NCI-H2227 (cell line): Measurements from ENCODE around the gene GMCL1.

Experiments used
- DNase-seq: peaks from one replicate; lab custom pipeline; 2025; ENCODE audit not compliant: unreplicated experiment; lab: John Stamatoyannopoulos, UW

Gene GMCL1

DNA sequence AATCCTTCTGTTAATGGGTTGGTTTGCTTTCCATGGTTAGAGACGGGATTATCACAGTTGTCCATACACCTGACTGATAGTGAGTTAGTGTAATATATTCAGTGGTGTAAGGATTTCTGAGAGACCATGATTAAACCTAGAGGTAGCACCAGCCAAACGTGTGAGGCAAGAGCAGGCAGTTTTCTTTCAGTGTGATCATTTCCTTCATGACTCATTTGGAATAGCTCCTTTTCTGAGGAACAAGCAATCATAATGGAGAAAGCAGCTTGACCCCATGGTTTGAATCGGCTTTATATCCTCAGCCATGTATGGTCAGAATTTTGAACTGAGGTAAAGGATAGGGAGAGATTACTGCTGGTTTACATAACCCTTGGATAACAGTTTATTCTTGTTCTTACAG lies 88.4 kb downstream of the GMCL1 start:
- no peak for DNase-seq

DNA sequence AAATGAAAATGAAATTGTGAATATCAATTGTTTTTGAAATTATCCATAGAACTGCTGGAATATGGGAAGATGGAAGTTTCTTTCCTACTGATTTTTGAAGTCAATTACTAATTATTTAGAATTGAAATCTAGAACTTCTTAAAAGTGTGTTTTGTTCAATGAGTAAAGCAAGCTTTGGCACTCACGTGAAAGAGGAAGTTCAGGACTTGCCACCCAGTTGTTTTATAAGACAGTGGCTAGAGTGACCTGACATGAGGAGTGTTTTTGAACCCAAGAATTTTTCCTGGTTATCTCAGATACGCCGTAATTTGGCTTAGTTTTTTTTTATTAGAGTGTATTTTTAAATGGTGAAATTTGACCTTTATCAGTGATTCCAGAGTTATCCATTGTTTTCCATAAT lies 88.9 kb downstream of the GMCL1 start:
- no peak for DNase-seq

DNA sequence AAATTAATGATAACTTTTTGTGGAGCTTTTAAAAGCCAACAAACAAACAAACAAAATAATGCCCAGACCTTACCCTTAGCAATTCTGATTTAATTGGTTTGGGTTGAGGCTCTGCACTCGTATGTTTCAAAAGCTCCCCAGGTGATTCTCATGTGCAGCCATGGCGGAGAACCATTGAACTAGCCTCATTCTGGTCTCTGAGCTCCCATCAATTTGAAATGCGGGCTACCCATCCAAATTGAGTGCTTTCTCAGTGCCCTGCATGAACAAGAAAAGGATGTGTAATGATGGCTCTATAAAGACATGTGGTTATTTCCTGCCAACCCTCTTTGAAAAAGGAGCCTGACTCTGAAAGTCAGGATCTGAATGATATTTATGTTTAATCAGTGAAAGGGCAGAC lies 93.7 kb downstream of the GMCL1 start:
- peak; percentile 37 for DNase-seq

DNA sequence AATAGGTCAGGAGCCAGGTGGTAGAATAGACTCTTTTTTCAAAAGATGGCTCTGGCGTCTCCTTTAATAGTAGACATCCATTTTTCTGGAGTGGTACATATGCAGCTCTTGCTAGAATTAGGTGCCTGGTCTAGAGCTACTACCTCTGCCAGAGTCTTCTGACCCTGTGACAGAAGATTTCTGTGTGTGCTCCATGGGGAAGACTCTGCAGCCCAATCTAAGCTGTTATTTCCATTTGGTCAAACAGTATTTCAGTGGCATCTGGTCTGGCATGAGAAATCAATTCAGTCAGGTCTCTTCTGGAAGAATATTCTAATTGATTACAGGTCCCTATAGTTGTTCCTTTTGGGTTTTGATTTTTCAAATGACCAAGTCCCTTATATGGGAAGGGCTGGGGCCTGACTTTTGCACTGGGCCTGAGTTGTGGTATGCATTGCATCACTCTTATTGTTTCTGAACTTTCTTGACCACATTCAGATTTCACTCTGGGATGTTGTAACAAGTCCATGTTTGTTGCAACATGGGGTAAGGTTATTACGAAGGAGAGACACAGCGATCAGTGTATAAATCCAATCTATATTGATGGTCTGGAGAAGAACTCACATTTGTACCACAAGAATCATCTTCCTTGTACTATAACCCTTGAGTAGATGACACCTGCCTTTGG lies 97.5 kb downstream of the GMCL1 start:
- no peak for DNase-seq
